ENCODE data around the gene ARNT2.
A peak's percentile ranks its signal among the peaks of the same experiment; 100 is the strongest.

ARNT2 gene

DNA sequence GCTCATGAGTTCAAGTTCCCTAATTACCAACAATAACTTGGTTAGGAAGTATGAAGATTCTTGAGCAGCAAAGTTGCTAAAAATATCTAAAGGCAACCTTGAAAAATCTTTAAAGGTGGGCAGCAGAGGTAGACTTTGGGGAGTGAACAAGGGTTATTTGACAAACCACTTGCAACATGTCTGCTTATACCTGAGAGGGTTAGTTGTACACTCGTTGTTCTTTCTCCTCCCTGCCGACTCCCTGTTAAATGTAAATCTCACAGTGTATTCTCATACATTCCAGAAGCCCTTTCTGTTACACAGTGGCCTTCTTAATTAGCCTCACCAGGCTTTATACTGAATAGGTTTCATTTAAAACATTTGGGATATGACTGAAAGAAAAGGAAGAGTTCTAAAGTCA is 121.7 kb downstream of the ARNT2 start:
- no peak for DNase-seq

DNA sequence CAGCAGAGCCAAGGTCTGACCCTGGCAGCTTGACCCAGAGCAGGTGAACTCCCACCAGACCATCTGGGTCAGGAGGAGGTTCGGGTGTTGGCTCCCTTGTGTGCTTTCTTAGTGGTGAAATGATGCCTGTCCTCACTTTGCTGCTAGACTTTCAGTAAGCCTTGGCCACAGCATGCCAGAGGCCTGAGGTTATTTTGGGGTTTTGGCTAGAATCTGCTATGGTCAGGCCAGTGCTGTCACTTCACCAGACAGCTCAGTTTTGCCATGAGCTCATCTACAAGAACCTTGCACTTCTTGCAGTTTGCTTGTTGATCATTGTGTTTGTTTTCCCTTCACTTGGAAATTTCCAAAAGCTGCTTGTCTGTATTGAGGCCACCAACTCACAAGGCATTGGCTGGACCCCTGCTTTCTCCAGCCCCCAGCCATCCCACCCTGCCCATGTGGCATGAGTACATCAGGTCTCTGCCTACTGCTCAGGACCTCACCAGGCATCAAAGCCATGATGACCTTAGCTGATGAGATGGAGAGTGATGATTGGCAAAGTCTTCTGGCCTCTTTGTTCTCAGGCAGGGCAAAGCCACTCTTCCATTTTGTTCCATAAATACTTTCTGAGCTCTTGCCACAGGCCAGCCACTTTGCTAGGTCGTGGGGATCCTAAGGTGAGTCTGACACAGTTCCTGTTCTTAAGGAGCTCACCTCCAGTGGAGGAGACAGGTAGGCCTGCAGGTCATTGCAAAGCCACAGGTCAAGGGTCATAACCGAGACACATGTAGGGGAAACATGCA is 122.6 kb downstream of the ARNT2 start:
- peak; percentile 49 for DNase-seq

DNA sequence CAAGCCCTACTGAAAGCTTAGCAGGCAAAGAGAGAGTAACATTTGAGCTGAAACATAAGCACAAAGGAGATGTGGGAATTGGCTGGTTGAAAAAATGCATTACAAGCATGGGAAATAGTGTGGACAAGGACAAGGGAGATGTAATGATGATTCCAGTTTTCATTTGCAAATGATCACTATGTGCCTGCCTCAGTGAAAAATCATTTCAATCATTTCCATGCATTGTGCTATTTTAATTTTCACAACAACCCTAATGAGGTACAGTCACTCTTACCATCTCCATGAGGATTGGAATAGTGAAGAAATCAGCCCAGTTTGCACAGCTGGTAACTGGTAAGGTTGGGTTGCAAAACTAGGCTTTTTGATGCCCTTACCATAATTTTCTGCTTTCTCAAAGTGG is 123.2 kb downstream of the ARNT2 start:
- DNase-seq, result no peak

DNA sequence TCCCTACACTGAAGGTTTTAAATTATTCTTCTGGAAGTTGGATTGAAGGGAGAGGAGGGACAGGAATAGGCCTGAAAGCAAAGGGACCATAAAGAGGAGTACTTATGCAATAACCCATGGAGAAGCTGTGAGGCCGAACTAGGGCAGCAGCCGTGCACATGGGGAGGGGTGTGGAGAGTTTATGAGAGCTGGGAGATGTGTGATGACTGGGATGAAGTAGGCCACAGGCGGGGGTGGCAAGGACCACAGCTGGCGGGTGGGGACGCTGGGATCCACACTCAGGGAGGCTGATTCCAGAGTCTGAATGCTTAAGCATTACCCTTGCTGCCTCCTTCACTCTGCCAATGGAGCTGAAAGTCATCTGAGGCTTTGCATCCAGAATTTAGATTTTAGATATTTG is 123.8 kb downstream of the ARNT2 start:
- DNase-seq, result no peak

DNA sequence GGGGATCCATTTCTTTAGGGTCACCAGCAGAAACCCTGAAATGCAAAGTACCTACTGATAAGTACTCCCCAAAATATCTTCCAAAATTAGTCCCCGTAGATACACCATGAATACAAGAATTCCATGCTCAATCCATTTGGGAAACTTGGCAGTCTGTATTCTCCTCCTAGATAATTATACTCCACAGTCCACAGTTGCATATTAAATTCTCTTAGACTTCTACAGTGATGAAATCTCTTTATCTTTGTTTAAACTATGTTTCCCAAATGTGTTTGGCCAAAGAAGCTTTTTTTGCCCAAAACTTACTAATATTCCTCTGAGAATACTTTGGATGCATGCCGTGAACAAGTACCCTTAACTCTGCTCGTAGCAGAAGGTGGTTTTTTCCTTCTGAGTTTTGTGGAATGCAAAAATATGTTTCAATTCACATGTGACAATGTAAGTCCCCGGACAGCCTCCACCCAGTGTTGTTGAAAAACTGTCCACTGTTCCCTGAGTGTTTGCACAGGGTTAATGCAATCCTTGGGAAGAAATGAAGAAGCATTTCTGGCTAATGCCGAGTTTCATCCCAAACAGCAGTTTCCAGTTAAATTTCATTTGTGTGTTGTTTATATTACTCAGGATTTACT is 126.7 kb downstream of the ARNT2 start:
- DNase-seq, result peak; percentile 59

DNA sequence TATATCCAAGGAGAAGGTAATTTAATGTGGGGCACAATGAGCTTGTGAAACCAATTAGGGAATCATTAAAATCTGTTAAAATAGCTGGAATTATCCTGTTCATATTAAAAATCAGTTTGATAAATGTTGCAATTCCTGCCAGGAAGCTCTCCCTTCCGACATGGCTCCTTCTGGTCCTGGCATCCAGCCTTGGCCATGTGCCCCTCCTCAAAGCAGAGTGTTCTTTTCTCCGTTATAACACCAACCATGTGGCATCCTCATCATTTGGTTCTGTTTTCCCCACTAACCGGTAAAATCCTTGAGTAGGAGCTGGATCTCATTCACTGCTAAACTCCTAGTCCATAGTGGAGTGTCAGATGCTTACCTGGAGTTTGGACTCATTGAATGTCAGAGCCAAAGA is 127.2 kb downstream of the ARNT2 start:
- DNase-seq, result no peak

DNA sequence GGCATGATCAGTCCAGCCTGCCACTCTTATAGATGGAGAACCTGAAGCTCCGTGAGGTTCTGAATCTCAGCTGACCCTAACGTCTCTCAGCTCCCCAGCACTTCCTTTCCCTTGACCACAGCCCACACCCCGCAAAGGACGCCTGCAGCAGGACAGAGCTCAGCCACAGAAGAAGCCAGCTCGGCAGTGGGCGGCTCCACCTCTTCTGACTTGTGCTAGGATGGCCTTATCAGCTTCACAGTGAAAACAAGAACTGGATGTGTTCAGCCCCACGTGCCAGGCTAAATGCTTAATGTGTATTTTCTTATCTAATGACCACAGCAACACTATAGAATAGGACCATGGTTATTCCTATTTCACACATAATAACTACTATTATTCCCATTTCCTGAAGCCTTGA is 127.6 kb downstream of the ARNT2 start:
- no peak for DNase-seq

DNA sequence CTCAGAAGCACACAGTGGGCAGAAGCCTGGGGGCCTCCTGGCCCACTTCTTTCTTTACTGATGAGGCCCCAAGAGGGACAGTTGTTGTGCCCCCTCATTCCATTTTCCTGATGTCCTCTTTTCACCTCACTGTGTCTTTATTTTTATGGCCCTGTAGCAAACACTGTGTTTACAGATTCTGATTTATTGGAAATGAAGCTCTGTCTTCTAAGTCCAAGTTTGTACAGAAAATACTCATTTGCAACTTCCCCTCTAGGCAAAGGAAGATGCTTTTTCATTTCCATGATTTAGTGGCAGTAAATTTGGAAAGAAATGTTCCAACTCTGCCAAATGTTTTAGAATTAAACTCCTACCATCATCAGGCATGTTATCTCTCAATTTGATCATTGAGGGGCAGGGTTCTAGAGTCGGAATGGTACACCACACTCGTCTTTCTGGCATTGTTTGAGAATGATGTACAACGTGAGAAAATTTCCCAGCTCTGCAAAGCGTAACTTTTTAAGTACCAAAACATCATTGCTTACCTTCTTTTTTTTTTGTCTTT is 129.7 kb downstream of the ARNT2 start:
- no peak for DNase-seq

DNA sequence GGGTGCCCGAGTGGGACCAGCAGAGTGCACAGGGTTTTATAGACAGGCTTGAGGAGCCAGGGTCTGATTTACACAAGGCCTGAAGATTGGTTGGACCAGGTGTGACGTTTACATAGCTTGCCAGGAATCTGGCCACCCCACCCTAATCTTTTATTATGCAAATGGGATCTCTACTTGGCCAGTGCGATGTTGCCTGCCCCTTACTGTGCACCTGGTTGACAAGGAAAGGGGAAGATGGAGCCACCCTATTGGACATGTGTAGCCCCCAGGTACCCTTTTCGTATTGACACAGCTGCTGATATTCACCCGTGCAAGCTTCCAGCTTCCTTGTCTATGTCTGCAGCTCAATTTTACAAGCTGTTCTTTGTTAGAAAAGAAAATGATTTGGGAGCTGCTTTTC is 132.0 kb downstream of the ARNT2 start:
- DNase-seq, result no peak

DNA sequence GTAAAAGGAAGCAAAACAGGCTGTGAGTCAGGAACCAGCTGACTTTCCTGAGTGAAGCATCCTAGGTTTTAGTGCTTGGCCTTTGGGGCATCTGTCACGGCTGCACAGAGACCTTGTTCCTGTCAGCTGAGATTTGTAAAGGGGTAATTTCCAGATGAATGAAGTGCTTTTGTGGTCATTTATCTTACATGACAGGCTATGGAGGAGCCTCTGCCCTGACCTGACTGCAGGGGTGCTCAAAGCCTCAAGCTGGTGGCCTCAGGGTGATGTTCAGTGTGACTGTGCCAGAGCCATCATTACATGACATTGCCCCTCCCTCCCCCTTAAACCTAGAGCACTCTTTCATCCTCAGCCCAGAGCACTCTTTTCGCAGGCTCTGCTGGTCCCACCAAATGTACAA is 132.5 kb downstream of the ARNT2 start:
- DNase-seq, result no peak

DNA sequence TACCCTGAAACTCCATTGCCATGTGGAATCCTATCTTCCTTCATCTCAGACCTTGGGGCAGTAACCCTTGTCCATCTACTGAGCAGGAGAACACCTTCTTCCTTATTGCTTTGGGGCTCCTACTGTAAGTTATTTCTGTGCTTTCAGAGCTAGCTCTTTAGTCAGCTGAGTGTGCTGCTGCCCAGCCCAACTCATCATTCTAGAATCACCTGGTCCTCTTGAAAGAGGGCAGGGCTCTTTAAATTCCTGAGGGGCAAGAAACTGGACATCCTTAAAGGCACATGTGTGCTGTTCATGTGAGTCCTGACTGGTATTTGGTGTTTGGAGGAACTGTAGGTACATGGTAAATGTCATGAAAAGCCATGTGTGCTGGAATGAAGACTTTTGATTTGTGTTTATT is 140.9 kb downstream of the ARNT2 start:
- no peak for DNase-seq

DNA sequence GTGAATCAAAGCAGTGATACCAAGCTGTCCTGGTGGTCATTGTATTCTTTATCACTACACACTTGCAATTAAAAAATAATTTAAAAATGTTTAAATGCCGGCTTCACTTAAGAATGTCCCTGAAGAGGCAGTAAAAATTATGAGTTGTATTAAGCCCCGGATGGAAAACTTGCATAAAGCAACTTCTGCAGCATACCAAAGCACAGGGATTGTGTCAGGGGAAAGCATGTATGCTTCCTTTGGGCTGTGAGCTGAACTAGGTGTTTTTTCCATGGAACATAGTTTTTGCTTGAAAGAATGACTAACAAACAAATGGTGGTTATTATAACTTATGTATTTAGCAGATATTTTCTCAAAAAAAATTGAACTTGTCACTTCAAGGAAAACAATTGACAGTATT is 143.1 kb downstream of the ARNT2 start:
- DNase-seq, result peak; percentile 40

DNA sequence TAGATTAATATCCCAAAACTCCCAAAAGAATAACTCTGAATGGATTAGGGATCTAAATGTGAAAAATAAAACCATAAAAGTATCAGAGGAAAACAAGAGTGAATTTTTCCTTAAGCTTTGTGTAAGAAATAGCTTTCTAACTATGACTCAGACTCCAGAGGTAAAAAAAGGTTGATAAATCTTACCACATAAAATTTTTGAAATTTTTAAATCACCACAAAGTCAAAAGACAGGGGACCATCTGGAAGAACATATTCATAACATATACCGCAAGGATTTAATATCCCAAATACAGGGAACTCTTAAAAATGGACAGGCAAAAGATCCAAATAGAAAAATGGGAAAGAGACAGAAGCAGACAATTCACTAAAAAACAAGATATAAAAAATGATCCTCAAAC is 145.0 kb downstream of the ARNT2 start:
- DNase-seq, result peak; percentile 85

DNA sequence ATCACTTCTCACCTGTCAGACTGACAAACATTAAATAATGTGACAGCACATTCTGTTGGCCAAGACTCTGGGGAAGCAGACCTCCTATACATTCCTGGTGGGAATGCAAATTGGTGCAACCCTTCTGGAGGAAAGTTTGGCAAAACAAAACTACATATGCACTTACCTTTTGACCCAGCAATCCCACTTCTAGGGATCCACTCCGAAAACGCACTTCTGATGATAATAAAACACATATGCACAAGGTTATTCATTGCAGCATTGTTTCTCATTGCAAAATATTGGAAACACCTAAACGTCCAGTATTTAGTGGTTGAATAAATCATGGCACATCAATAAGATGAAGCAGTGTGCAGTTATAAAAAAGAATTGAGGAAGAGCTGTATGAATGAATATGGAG is 145.5 kb downstream of the ARNT2 start:
- DNase-seq, result peak; percentile 72

DNA sequence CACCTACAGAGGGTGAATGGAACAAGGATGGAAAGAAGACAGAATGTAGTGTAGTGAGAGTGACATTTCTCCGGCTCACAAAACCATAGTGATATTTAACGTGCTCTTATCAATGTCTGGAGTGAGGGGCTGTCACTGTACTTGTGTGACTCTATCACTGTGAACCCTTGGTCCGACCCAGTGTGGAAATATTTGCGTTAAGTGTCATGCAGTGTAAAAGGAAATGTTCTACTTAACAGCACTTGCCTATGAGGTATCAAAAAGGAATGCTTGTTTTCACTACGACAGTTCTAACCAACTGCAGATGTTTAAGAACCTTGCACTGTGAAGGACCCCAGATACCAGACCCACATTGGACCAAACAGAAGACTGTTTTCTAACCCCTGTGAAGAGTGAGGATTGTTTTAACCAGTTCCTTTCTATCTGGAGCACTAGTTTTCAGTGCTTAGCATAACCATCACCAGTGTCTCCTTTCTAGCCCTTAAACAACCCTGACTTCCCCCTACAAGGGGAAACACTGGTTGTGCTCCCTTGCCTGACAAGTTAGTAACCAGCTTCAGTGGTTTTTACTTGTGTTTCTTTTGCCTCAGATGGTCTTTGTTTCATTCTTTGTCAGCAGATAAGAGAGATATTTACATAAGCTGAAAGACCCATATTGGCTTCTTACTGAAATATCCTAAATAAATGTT is 146.2 kb downstream of the ARNT2 start:
- peak; percentile 98 for DNase-seq

DNA sequence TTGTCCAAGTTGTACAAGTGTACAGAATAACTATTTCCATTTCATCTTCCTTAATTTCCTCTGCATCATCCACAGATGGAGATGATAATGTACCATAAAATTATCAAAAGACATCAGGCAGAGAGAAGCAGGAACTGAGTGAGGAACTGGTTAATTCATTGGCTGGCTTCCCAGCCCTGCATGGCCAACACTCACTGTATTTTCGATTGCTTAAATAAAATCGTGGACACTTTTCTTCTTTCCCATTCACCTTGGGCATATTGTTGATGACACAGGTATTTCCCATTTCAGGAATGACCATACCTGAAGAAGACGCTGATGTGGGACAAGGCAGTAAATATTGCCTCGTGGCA is 146.7 kb downstream of the ARNT2 start:
- DNase-seq, result peak; percentile 82

DNA sequence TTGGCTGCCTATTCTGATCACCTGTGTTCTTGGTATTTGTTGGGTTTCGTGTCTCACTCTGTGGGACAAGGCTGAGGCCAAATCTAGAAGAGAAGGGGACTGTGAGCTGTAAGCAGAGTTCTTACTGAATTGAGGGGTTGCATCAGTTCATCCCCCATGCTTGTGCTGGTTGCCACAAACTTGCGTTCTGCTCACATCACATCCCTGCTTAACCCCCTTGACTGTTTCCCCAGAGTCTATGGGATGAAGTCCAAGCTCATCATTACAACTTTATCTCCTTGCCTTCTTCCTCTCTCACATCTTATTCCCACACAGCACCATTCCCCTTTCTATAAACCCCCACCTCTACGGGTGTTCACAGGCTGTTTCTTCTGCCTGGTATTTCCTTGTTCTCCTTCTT is 147.2 kb downstream of the ARNT2 start:
- DNase-seq, result peak; percentile 44

DNA sequence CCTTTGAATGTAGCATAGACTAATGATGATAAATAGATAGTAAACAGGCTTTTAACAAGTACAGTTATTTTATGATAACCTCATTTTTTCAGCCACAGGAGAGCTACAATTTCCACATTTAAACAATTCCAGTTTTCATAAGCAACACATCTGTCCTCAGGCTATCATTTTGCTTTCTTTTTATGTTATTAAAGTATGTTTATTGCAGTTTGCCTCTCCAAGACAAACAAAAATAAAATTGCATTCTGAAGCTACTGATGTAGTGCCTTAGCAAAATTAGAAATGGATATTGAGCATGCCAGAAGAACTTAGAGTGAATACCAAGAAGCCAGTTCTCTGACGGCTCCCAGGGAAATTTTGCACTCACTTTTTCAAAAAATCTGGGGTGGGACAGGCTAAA is 150.4 kb downstream of the ARNT2 start:
- DNase-seq, result no peak

DNA sequence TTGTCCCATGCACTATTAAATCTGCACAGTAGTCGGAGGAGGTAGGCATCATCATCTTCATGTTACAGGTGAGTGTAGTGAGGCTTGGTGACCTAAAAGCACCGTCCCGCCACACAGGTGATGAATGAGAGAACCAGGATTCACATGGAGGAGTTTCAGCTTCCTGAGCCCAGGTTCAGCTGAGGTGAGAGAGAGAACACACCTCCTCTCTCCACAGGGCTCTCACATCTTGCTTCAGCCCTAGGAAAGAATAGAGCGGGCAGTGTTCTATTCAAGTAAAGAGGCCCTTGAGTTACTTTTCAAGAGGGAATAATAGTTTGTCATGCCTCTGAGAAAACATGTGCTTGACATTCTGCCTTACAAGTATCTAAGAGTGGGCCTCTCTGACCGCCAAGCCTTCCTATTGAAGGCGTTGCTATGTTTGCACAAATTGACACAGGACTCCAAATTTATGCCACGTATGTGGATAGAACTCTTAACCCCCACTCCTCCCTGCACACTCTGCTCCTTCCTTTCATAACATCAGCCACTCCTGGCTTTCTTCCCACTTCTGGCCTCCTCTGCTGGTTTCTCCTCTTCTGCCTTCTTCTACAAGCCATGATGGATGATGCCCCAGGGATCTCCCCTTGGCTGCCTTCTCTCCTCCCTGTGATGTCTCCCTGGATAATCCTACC is 152.6 kb downstream of the ARNT2 start:
- DNase-seq, result peak; percentile 80

DNA sequence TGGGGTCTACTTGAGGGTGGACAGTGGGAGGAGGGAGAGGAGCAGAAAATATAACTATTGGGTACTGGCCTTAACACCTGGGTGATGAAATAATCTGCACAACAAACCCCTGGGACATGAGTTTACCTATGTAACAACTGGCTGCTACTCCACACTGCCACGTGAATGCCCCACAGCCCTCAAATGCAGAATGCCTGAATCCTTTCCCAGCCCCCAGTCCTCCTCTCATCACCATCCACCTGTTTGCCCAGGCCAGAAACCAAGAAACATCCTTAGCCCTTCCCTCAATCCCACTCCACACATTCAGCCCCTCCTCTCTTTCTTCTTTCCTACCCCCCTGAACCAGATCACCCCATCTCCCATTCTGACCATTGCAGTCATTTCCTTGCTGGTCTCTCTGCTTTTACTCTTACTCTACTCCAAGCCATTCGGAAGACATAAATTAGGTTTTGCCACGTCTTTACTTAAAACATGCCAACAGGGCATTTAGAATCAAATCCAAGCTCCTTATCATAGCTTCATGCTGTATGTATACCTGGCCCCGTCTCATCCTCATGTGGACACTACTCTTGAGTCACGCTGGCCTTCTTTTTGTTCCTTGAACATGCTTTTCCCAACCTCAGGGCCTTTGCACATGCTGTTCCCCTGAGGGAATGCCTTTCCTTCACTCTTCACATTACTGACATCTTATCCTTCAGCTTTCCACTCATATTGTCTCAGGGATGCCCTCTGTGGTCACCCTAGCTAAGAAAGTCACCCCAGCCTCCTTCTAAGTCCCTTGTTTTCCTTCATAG is 153.5 kb downstream of the ARNT2 start:
- no peak for DNase-seq

DNA sequence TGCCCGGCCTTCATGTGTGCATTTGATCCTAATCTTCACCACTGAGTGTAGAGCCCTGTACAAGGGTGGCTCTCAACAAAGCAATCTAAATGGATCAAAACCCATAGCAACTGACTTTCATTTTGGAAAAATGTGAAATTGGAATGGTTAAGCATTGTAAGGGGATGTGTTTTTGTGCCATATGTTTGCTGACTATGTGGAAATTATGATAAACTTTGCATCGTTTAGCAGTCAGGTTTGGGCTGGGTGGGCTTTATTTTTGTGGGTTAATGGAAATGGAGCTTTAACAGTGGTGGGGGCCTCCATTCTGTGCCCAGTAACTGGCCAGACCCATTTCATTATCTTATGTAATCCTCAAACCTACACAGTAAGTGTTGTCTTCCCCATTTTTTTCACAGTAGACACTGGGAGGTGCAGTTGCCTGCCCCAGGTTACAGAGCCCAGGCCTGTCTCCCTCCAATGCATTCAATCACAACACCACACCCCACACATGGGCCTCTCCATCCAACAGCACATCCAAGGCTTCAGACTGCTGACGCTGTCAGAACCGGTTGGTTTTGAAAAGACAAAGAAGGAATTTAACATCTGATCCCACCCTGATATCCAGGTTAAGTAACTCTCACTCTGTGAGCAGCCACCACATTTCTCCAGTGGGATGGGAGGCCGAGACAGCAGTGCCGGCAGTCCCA is 154.6 kb downstream of the ARNT2 start:
- DNase-seq, result no peak

DNA sequence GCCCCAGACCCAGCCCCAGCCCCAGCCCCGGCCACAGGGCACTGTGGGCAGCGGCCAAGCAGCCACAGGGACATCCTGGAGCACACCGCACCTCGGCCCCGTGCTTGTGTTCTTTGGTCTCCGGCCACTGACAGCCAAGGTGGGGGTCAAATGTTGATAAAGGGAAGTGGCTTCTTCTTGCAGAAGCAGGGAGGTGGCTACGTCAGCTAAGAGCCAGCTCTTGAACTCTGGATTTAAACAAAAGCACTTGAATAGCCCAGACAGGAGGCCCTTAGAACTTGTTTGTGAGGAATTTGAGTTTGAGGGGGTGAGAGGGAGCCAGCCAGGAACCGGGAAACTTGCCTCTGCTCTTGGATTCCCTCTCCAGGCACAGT is 155.1 kb downstream of the ARNT2 start:
- no peak for DNase-seq

Data from fibroblast of skin of right biceps (primary cell).